Caco-2 (cell line): ENCODE results near the gene RSRC1. TPM values are rescaled to one million over a fixed set of nuclear protein-coding genes. Genes with fewer than 3 reads are reported as not detected.
"Not testable (repeated sequence)": the region's sequence is repeated elsewhere in the genome, so short reads cannot be mapped to it uniquely, and the experiment has no call there.

Experiments used
- BruUV-seq: library from RNA; stranded (reverse); fragments of 400-500 nt; replicated peaks from 2 replicates; lab custom pipeline; 2021; lab: Mats Ljungman, UMichigan
- CTCF ChIA-PET: fragments of 300-600 bp; sonication (Branson Sonifier 250); formaldehyde crosslinking; loops from one replicate; lab custom pipeline; 2022; ENCODE audit warnings: antibody characterized with exemption; lab: Charles Lee
- POLR2A ChIA-PET: fragments of 300-600 bp; sonication (Branson Sonifier 250); formaldehyde crosslinking; loops from one replicate; lab custom pipeline; 2022; ENCODE audit warnings: antibody characterized with exemption; lab: Charles Lee
- DNase-seq, 2 experiments: peaks; one replicate each; pipeline versions ENCODE4 v3.0.0 to v3.0.0-alpha.2; 2020 to 2022
- H3K27me3 ChIP-seq: replicated peaks from 2 replicates; pipeline ENCODE4 v1.6.0; 2011; ENCODE audit warnings: low read length; ENCODE audit not compliant: control insufficient read depth, insufficient read depth
- H3K36me3 ChIP-seq: 2 replicates; pipeline ENCODE4 v1.5.1; 2011; ENCODE audit warnings: low read length; ENCODE audit not compliant: control insufficient read depth, insufficient read depth
- H3K4me1 ChIP-seq: fragments of 250-450 bp; sonication (Bioruptor Pico); 2 replicates; pipeline ENCODE4 v1.5.1; 2020; ENCODE audit warnings: mild to moderate bottlenecking
- H3K4me3 ChIP-seq: 2 replicates; pipeline ENCODE4 v1.5.1; 2011; ENCODE audit warnings: low read depth, mild to moderate bottlenecking, control low read depth, low read length
- H3K9me3 ChIP-seq: fragments of 250-450 bp; sonication (Bioruptor Pico); 2 replicates; pipeline ENCODE4 v1.5.1; 2020; ENCODE audit warnings: mild to moderate bottlenecking, moderate library complexity
- H3K27ac Mint-ChIP-seq: one replicate; pipeline ENCODE4 v1.8.0; 2022; ENCODE audit warnings: mixed read lengths; ENCODE audit not compliant: unreplicated experiment
- H3K27me3 Mint-ChIP-seq: one replicate; pipeline ENCODE4 v1.8.0; 2022; ENCODE audit warnings: mixed read lengths; ENCODE audit not compliant: insufficient read depth, unreplicated experiment
- H3K36me3 Mint-ChIP-seq: one replicate; pipeline ENCODE4 v1.8.0; 2022; ENCODE audit warnings: mild to moderate bottlenecking, mixed read lengths; ENCODE audit not compliant: insufficient read depth, unreplicated experiment
- H3K4me1 Mint-ChIP-seq: one replicate; pipeline ENCODE4 v1.8.0; 2022; ENCODE audit warnings: low read depth, mixed read lengths; ENCODE audit not compliant: unreplicated experiment
- H3K4me3 Mint-ChIP-seq: one replicate; pipeline ENCODE4 v1.8.0; 2022; ENCODE audit warnings: mild to moderate bottlenecking, moderate library complexity, mixed read lengths; ENCODE audit not compliant: unreplicated experiment
- H3K9me3 Mint-ChIP-seq: one replicate; pipeline ENCODE4 v1.8.0; 2022; ENCODE audit warnings: mixed read lengths; ENCODE audit not compliant: unreplicated experiment
- intact Hi-C: fragments of 100-400 bp; cut with micrococcal nuclease; formaldehyde crosslinking; loops from one replicate; pipeline ENCODE4 v1.10.0; 2022; ENCODE audit not compliant: unreplicated experiment
- total RNA-seq: library from RNA; stranded (reverse); gene quantifications from 2 replicates; pipeline ENCODE4 v1.2.3, GENCODE V29; 2022
- TF ChIP-seq, protein P1 (sequence below), 2 experiments: fragments of 200-600 bp in 1 of 2; IDR thresholded peaks; 1 replicate in 1 of 2; 2 replicates in 1 of 2; pipeline versions ENCODE4 v1.5.1 to v1.8.0; 2011 to 2022; ENCODE audit warnings: antibody characterized with exemption in 1 of 2, control low read depth in 1 of 2, inconsistent platforms in 1 of 2, low read depth in 1 of 2, low read length in 1 of 2, mild to moderate bottlenecking in 1 of 2, moderate library complexity in 1 of 2; ENCODE audit not compliant: insufficient read depth in 1 of 2, severe bottlenecking in 1 of 2, unreplicated experiment in 1 of 2

The RSRC1 gene
- total RNA-seq, 1 experiment from 2014 or later: 38.4 TPM

DNA sequence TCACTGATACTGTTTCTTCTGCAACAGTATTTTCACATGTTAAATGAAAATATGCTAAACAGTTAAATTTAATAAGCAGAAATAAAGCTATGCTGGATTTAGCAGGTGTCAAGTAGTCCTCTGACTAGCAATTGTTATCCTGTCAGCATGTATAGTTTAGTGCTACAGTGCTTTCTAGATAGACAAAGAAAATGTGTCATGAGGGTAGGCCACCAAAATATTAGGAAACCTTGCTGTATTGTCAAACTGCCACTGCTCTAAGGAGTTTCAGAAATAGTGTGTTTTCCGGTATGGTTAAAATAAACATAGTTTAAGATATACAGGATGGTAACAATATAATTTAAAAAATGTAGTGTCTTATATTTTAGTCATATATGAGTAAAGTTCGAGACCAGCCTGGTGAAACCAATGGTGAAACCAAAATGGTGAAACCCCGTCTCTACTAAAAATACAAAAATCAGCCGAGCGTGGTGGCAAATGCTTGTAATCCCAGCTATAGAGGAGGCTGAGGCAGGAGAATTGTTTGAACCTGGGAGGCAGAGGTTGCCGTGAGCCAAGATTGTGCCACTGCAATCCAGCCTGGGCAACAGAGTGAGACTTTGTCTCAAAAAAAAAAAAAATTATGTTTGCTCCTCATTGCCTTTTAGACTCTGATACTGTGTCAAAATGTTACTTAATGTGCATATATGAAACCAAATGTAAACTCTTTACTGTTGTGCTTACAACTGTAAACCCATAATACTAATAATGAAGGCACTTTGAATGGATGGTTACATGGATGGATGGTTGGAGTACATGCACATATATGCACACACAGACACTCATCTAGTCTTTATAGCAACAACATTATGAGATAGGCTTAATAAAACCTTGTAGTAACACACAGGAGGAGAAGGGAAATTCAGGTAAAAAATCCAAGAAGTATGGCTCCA lies 204.8 kb downstream of the RSRC1 start:
- no peaks in the 10 kb centered on the region for H3K36me3 ChIP-seq
- H3K4me1 Mint-ChIP-seq: peaks cover 11% of the 10 kb centered on the region
- POLR2A ChIA-PET: no interaction called here
- BruUV-seq: no TSS peak
- no peaks in the 10 kb centered on the region for H3K9me3 Mint-ChIP-seq
- no peak overlapping the region for H3K4me3 Mint-ChIP-seq
- TF ChIP-seq, protein P1, sequence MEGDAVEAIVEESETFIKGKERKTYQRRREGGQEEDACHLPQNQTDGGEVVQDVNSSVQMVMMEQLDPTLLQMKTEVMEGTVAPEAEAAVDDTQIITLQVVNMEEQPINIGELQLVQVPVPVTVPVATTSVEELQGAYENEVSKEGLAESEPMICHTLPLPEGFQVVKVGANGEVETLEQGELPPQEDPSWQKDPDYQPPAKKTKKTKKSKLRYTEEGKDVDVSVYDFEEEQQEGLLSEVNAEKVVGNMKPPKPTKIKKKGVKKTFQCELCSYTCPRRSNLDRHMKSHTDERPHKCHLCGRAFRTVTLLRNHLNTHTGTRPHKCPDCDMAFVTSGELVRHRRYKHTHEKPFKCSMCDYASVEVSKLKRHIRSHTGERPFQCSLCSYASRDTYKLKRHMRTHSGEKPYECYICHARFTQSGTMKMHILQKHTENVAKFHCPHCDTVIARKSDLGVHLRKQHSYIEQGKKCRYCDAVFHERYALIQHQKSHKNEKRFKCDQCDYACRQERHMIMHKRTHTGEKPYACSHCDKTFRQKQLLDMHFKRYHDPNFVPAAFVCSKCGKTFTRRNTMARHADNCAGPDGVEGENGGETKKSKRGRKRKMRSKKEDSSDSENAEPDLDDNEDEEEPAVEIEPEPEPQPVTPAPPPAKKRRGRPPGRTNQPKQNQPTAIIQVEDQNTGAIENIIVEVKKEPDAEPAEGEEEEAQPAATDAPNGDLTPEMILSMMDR (IDR thresholded peaks at IDR 0.05; ENCODE audit: insufficient read depth in 1 of 2, low read depth in 1 of 2, low read length in 1 of 2, severe bottlenecking in 1 of 2, unreplicated experiment in 1 of 2): no peak
- intact Hi-C loops: loop anchor here (1.0 to 10.0 kb wide), 2 partner anchors 550 to 696 kb away; no protein-coding TSS in a partner anchor
- no peak overlapping the region for H3K27ac Mint-ChIP-seq
- H3K27me3 ChIP-seq: no peaks in the 10 kb centered on the region
- no peak for DNase-seq
- H3K4me3 ChIP-seq: no peak overlapping the region
- no peaks in the 10 kb centered on the region for H3K27me3 Mint-ChIP-seq
- no peaks in the 10 kb centered on the region for H3K9me3 ChIP-seq
- peaks cover 14% of the 10 kb centered on the region for H3K4me1 ChIP-seq
- H3K36me3 Mint-ChIP-seq: no peaks in the 10 kb centered on the region
- CTCF ChIA-PET: no interaction called here

DNA sequence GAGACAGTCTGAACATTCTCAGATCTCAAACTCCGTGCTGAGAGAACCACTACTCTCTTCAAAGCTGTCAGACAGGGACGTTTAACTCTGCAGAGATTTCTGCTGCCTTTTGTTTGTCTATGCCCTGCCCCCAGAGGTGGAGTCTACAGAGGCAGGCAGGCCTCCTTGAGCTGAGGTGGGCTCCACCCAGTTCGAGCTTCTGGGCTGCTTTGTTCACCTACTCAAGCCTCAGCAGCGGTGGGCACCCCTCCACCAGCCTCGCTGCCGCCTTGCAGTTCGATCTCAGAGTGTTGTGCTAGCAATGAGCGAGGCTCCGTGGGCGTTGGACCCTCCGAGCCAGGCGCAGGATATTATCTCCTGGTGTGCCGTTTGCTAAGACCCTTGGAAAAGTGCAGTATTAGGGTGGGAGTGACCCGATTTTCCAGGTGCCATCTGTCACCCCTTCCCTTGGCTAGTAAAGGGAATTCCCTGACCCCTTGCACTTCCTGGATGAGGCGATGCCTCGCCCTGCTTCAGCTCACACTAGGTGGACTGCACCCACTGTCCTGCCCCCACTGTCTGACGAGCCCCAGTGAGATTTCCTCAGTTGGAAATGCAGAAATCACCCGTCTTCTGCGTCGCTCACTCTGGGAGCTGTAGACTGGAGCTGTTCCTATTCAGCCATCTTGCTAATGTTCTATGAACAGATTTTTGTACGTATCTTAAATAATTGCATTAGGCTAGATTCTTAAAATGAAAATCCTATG lies 220.0 kb downstream of the RSRC1 start:
- POLR2A ChIA-PET, BruUV-seq, H3K36me3 ChIP-seq, H3K27ac Mint-ChIP-seq, H3K9me3 ChIP-seq, H3K4me3 Mint-ChIP-seq, DNase-seq, H3K36me3 Mint-ChIP-seq, H3K27me3 Mint-ChIP-seq, CTCF ChIA-PET, H3K4me1 Mint-ChIP-seq, H3K4me1 ChIP-seq, H3K4me3 ChIP-seq, H3K9me3 Mint-ChIP-seq, intact Hi-C loops, H3K27me3 ChIP-seq: not testable (repeated sequence)

DNA sequence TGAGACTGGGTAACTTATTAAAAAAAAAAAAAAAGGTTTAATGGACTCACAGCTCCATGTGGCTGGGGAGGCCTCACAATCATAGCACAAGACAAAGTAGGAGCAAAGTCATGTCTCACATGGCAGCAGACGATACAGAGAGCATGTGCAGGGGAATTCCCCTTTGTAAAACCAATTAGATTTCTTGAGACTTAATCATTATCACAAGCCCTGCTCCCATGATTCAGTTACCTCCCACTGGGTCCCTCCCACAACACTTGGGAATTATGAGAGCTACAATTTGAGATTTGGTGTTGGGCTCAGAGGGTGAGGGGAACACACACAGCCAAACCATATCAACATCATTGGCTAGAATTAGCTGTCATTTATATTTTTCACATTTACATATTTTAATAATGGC lies 221.0 kb downstream of the RSRC1 start:
- ChIA-PET CTCF (no interaction called here), POLR2A (no interaction called here)
- Histone ChIP-seq H3K27me3 (no peaks in the 10 kb centered on the region), H3K9me3 (no peaks in the 10 kb centered on the region), H3K4me3 (no peak overlapping the region), H3K36me3 (no peaks in the 10 kb centered on the region), H3K4me1 (no peaks in the 10 kb centered on the region)
- Mint-ChIP-seq H3K4me1 (no peaks in the 10 kb centered on the region), H3K36me3 (no peaks in the 10 kb centered on the region), H3K4me3 (no peak overlapping the region), H3K27me3 (no peaks in the 10 kb centered on the region), H3K27ac (no peak overlapping the region), H3K9me3 (peaks cover 9% of the 10 kb centered on the region)
- DNase-seq: no peak
- TF ChIP-seq, protein P1 (IDR thresholded peaks at IDR 0.05; ENCODE audit: insufficient read depth in 1 of 2, low read depth in 1 of 2, low read length in 1 of 2, severe bottlenecking in 1 of 2, unreplicated experiment in 1 of 2): no peak
- BruUV-seq: no TSS peak
- intact Hi-C loops: no loop called here
